Suppressor macrophage treated with lipopolysaccharide for 1 hour (primary cell): Measurements from ENCODE around the gene SLC6A16.

ENCODE experiments used
- DNase-seq, 3 donors: peaks; one replicate each; pipeline ENCODE4 v3.0.0-alpha.2; 2020 to 2022

SLC6A16 gene

DNA sequence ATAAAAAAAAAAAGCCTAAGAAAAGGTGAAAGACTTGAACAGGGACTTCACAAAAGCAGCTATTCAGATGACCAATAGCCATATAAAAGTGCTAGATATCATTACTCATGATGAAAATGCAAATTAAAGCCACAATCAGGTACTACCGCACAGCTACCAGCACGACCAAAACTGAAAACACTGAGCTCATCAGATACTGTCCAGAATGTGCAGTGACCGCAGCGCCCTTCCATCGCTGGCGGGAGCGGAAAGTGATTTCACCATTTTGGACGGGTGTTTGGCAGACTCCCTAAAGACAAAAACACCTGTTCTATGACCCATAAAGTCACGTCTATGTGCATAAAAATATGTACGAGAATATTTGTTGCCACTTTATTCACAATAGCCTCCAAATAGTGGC lies 60.7 kb downstream of the SLC6A16 start:
- no peak for DNase-seq

DNA sequence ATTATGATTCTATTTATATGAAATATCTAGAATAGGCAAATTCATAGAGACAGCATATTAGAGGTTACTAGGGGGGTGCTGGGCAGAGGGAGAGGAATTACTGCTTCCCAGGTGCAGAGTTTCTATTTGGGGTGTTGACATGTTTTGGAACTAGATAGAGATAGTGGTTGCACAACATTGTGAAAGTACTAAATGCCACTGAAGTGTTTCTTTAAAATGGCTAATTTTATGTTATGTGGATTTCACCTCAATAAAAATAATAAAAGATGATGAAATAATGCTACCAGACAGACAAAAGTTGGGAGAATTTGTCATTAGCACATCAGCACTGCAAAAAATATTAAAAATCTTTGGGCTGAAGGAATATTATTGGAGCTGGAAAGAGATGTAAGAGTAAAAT lies 63.4 kb downstream of the SLC6A16 start:
- no peak for DNase-seq

DNA sequence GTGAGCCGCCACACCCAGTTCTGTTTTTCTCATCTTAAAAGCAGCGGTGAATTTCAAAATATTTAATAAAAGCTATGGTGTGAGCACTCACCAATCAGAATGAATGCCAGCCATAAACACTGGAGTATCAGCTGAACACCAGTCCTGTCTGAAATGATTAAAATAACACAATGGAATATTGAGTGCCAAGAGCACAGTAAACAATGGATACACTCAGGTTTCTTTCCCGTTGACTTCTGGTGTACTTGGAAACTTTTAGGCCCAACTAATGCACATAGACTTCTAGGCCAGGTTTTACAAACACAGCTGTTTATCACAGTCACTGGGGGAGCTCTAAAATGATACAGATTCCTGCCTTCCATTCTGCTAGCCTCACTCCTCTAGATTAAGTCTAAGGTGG lies 68.3 kb downstream of the SLC6A16 start:
- DNase-seq: no peak

DNA sequence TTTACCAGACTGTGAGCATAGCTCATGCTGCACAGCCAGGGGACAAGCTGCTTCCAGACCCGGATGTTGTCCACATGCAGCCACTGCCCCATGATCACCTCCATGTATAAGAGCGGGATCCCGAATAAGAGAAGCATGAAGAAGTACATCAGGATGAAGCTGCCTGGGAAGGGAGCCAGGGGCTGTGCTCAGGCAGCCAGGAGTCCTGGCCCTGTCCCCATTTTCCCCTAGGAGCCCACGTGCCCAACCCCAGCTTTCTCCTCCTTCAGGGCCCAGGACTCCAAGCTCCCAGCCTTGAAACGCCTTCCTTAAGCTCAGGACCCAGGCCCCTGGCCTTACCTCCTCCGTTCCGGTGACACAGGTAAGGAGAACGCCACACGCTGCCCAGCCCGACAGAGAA lies 69.3 kb downstream of the SLC6A16 start:
- no peak for DNase-seq

DNA sequence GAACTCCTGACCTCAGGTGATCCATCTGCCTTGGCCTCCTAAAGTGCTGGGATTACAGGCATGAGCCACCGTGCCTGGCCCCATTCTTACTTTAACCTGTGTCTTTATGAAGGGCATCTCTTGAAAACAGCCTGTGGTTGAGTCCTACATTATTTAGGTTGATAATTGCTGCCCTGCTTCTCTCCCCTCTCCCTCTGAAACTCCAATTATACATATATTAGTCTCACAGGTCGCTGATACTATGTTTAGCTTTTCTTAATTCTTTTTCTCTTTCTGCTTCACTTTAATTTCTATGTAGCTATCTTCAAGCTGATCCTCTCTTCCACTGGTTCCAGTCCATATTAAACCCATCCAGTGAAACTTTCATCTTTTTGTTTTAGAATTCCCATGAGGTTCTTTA lies 75.1 kb downstream of the SLC6A16 start:
- no peak for DNase-seq

DNA sequence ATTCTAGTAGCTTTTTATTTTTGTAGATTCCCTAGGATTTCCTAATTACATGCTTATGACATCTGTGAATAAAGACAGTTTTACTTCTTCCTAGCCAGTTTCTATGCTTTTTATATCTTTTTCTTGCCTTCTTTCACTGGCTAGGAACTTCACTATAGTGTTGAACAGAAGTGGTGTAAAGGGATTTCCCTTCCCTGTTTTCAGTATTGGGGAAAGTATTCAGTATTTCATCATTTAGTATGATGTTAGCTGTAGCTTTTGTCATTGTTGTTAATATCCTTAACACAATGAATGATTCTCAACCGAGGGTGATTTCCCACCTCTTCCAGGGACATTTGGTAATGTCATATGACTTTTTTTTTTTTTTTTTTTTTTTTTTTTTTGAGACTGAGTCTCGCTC lies 77.3 kb downstream of the SLC6A16 start:
- DNase-seq: peak; percentile 81 to 96 (median 92)

DNA sequence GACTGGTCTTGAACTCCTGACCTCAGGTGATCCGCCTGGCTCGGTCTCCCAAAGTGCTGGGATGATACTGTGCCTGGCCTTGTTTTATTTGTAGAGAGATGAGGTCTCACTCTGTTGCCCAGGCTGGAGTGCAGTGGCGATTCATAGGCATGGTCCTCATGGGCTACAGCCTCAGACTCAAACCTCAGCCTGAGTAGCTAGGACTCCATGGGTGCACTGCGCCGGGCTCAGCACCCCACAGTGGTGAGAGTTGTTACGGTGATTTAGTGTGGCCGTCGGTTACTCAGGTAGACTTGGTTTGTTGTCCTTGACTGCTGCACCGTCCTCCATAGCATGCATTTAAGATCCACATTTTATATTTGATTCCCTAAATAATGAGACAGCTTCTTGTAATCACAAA lies 80.7 kb downstream of the SLC6A16 start:
- no peak for DNase-seq

DNA sequence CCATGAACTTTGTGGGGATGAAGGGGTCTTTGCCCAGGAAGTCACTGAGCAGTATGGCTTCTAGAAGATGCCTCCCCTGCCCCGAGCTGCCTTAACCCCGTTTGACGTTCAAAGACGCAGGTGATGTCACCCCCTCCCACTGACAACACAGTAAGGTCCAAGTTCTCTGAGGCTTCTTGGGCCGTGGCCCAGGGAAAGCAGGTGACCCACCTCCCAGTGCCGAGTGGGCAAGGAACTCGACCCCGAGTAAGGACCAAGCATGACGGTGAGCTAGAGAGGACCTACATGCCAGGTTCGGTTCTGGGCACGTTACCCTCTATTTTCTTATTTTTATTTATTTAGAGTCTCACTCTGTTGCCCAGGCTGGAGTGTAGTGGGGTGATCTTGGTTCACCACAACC lies 81.3 kb downstream of the SLC6A16 start:
- no peak for DNase-seq

DNA sequence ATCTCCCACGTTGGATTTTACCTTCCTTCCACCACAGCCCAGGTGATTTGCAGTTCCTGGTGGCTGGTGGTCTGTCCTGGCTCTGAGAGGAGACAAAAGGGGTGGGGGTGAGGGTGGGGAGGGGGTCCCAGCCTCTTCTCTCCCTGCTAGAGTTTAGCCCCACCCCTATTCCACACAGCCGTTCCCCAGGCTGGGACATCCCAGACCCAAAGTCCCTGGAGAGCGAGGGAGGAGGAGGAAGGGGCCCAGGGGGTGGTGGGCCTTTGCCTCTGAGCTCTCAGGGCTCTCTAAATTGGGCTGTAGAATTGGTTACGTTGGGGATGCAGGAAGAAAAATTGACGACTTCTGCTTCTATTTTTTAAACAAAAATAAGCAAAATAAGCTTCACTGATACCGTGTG lies 81.9 kb downstream of the SLC6A16 start:
- no peak for DNase-seq

DNA sequence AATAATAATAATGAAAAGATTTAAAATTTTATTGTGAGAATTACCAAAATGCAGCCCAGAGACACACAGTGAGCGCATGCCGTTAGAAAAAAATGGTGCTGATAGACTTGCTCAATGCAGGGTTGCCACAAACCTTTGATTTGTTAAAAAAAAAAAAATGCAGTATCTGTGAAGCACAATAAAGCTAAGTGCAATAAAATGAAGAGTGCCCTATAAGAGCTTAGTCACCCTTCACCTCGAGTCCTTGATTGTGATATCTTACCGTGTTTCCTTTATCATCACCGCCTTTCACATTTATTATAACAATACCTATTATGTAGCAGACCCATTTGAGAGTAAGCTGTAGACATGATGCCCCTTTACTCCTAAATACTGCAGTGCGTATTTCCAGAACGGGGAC lies 83.2 kb downstream of the SLC6A16 start:
- DNase-seq: no peak
